Astrocyte of the cerebellum (primary cell): ENCODE results near the gene RAI1.
A peak's percentile ranks its signal among the peaks of the same experiment; 100 is the strongest.

Source experiments
- DNase-seq: peaks from one replicate; pipeline ENCODE4 v3.0.0-alpha.2; 2011; ENCODE audit warnings: low read depth
- H3K4me3 ChIP-seq: 2 replicates; pipeline ENCODE4 v1.5.1; 2011; ENCODE audit warnings: mild to moderate bottlenecking, low read depth, low read length, moderate library complexity
- in situ Hi-C: cut with HindIII; loops from 2 replicates; pipeline ENCODE4 v1.10.0; 2017; ENCODE audit warnings: low sequenced_read_pairs
- TF ChIP-seq, protein P1 (sequence below): IDR thresholded peaks from 2 replicates; pipeline ENCODE4 v1.5.1; 2012; ENCODE audit warnings: low read length, low read depth, moderate library complexity, mild to moderate bottlenecking; ENCODE audit errors: missing control alignments

Gene RAI1

DNA sequence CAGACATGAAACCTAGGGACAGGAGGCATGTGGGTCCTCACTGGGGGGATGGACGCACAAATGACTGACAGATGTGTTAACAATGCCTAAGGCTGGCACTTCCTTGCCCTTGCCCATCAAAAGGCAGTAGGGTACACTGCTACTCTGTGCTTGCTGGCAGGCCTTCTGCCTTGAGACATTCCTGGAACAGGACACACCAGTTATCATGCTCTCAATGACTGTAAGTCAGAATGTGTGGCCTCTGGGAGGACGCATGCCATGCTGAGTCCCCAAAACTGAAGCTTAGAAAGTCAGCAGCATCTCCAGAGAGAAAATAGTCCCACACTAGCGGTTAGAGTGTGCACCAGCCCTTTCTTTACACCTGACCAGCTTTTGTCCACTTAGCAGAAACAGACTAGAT is 171.7 kb downstream of the RAI1 start:
- TF ChIP-seq, protein P1, sequence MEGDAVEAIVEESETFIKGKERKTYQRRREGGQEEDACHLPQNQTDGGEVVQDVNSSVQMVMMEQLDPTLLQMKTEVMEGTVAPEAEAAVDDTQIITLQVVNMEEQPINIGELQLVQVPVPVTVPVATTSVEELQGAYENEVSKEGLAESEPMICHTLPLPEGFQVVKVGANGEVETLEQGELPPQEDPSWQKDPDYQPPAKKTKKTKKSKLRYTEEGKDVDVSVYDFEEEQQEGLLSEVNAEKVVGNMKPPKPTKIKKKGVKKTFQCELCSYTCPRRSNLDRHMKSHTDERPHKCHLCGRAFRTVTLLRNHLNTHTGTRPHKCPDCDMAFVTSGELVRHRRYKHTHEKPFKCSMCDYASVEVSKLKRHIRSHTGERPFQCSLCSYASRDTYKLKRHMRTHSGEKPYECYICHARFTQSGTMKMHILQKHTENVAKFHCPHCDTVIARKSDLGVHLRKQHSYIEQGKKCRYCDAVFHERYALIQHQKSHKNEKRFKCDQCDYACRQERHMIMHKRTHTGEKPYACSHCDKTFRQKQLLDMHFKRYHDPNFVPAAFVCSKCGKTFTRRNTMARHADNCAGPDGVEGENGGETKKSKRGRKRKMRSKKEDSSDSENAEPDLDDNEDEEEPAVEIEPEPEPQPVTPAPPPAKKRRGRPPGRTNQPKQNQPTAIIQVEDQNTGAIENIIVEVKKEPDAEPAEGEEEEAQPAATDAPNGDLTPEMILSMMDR = no peak
- in situ Hi-C loops = no loop called here
- DNase-seq = no peak
- no peak overlapping the region for H3K4me3 ChIP-seq

DNA sequence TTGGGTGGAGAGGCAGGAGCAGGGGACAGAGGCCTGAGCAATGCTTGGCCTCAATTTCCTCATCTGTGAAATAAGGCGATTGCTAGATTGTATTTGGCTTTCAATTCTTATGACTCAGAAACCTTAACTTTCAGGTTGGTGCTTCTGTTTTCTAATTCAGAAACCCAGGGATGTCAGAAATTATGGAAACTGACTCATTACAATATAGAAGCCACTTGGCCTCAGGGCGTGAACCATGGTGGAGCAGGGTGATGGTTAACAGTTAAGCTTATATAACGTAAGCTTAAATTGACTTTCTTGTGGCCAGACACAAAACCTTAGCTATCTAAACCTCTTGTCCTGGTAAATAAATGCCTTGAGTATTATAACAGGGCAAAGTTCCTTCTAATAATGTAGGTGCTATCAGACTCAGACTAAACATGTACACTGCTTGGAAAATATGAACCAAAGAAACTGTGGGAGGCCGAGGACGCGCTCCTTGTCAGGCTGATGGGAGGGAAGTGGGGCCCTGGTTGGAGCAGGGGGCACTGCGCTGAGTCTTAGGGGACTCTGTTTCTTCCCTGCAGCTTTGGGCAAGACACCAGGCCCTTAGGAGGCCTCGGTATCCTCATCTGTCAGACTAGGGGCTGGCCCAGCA is 172.7 kb downstream of the RAI1 start:
- H3K4me3 ChIP-seq = no peak overlapping the region
- DNase-seq = no peak
- in situ Hi-C loops = no loop called here
- TF ChIP-seq, protein P1 = no peak

DNA sequence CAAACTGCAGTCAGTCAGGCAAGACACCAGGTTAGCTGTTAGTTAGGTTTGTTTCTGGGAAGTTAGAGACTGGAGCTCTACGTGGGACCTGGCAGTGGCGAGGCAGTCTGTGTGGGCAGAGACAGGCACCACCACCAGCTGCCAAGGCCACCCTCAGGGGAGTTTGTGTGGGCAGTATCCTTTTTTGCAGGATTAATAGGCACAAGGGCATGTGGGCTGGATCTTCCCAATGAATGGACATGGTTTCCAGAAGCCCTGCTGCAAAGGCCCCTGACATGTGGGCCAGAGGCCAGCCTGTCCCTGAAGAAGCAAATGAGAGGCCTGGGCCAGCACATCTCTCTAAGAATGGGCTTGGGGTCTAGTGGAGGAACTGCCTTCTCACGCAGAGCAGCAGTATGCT is 174.7 kb downstream of the RAI1 start:
- in situ Hi-C loops = no loop called here
- no peak for DNase-seq
- TF ChIP-seq, protein P1 = no peak
- H3K4me3 ChIP-seq = no peak overlapping the region

DNA sequence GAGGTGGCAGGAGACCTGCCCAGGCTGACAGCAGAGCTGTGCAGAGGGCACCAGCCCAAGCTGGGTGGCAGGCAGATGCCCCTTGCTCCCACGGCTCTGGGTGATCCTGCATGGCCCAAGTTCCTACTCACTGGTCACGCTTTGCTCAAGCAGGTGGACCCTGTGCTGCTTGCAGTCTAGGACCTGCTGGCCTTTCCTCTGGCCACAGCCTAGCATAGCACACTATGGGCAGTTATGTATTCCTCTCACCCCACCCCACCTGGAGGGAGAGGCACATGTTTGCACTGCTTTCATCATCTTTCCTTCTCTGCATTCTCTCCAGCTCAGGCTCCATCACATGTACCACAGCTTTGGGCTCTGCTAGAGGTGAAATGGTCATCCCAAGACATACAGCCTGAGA is 175.1 kb downstream of the RAI1 start:
- DNase-seq = no peak
- in situ Hi-C loops = no loop called here
- no peak overlapping the region for H3K4me3 ChIP-seq
- TF ChIP-seq, protein P1 = no peak

DNA sequence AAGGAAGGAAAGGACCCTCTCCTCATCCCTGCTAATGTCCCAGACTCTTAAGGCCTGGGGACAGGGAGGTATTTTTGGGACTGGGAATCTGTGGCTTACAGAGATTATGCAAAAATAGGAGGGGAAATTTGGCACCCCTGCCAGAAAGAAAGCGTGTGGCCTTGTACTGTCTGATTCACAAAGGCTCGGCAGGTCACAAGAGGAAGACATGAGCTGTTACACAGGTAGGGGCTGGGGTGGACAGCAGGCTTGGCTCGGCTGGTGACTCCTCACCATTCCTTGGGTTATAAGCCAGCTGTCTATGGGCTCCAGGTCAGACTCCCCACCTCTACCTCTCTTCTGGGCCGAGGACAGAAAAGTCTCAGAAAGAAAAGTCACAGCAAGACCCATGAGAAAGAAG is 176.2 kb downstream of the RAI1 start:
- TF ChIP-seq, protein P1 = no peak
- in situ Hi-C loops = no loop called here
- H3K4me3 ChIP-seq = no peak overlapping the region
- no peak for DNase-seq

DNA sequence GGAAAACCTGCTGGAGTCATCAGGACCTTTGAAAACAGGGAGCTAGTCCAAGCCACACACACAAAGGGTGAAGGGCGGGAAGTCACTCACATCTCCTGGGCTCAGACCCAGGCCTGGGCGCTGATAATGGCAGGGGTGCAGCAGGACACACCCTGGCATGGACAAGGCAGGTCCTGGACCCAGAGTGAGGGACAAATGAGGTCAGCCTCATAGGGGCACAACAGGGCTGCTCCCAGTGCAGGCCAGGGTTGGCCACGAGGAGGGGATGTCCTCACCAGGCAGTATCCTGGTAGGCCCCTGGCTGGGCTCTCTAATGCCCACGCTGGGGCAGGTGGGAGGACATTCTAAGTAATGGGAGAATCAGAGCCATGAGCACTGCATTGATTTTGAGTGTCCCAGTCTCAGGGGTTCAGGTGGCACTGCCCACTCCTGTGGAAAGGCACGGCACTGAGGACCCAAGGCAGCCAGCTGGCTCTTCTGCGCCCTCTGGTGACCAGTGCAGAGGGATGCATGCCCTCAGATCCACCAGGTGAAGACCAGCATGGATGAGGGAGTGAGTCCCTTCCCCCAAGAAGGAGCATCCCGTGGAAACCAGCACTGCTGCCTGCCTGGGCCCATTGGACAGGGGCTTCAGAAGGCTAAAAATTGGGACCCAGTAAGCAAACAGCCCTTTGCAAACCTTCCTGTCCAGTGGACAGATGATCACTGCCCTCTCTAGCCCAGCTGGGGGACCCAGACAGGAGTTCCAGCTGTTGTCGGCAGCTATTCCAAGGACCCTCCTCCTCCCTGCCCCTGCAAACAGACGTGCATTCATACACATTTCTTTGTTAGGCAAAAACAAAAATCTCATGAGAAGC is 178.9 kb downstream of the RAI1 start:
- peak; percentile 27 for DNase-seq
- no peak overlapping the region for H3K4me3 ChIP-seq
- TF ChIP-seq, protein P1 = peak; percentile 99
- in situ Hi-C loops = no loop called here
